Iris pigment epithelial cell (primary cell): ENCODE results near the gene PRDM11.
"Not testable (repeated sequence)": the region's sequence is repeated elsewhere in the genome, so short reads cannot be mapped to it uniquely, and the experiment has no call there.

ENCODE experiments used
- DNase-seq: peaks from one replicate; pipeline ENCODE4 v3.0.0-alpha.2; 2011; ENCODE audit warnings: low read depth

Gene PRDM11

DNA sequence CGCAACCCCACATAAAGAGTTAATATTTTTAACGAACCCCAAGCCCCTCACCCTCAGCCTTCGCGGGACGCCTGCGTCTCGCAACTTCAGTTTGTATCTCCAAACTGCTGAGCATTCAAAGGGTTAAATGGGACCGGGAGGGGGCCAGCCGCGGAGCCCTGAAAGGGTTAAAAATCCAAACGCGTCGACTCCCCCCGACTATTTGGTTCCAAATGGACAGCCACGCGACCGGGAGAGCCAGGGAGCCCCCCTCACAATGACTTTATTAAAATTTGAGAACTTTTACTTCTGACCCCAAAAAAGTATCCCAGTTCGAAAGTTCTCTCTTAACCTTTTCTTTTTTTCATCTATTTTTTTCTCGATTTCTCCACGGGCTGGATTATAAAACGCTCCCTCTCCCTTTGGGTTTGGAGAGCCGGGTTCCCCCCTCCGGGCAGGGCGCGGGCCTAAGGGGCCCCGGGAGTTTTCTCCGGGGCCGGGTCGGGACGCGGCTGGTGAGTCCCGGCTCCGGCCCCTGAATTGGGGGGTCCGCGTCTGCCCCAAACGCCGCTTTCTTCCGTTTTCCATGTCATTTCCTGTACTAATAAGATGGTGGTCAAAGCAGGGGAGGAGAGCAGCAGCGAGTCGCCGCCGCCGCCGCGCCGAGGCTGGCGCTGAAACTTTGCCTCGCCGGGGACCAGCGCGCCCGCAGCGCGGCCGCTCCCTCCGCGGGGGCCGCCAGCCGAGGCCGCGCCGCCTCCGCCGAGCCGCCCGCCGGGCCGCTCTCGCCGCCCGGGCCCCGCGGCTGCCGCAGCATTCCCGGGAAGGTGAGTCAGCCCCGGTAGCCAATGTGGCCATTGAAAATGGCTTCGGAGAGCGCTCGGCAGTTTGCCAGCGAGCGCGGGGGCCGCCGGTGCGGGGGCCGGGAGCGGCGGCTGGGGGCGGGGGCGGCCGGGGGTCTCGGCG lies at the start of gene PRDM11:
TSS of gene PRDM11 (plus strand) at position 568 of the 945 bp plus-strand sequence. CDS start 35,128 bp downstream, outside the sequence.
- DNase-seq, result peak; percentile 77

- DNase-seq, result peak; percentile 37
These were observed 48.5 kb upstream of the PRDM11 start for GRCh38 chr11:45097721-45098493.

- DNase-seq, result no peak
These were observed 47.5 kb upstream of the PRDM11 start for GRCh38 chr11:45098929-45099328.

DNA sequence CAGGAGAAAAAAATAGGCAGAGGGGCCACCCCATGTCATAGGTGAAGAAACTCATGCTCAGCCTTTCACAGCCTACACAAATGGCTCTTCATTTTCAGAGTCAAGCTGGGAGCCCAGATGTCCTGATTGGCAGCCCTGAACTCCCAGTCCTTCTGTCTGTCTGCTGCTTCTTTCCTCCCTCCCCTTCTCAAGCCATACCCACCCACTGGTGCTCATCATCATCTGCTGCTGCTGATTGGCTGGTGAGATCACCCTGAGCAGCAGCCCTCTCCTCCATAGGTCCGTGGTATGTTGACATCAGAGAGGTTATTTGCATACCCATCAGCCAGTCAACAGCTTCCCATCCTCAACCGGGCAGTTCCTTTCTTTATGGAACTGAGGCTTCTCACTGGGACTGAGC lies 46.1 kb upstream of the PRDM11 start:
- DNase-seq, result peak; percentile 57

- DNase-seq, result no peak
These were observed 44.1 kb upstream of the PRDM11 start for GRCh38 chr11:45102361-45102809.

DNA sequence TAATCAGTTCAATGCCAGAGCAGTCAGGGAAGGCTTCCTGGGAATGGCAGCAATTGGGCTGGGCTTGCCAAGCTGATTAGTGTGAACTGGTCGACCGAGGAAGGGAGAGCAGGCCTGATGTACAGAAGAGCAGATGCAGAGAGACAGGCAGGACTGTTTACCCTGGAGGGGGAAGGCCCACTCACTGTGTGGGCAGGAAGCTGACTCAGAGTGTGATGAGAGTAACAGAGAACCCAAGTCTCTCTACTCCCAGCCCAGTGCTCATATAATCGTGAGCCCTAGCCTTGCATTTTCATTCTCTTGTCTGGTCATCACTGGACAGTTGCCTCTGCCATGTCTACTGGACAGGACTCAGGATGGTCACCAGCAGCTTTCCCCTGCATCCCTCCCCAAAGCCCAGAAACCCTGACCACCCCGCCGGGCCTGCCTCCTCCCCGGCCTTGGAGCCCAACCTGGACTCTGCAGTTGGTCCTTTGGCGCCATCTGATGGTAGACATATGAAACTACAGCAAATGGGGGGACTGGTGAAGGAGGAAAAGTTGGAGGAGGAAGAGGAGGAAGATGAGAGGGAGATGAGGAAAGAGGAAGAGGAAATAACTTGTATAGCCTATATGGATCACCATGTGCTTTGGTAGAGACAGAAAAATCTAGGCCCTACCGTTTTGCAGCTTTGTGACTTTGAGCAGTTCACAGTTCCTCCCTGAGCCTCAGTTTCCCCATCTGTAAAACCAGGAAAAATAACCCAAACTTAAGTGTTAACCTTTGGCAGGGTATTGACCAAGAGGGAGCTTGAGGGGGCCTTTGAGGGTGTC lies 43.4 kb upstream of the PRDM11 start:
- DNase-seq, result peak; percentile 91

- no peak for DNase-seq
These were observed 42.2 kb upstream of the PRDM11 start for GRCh38 chr11:45104006-45104789.

DNA sequence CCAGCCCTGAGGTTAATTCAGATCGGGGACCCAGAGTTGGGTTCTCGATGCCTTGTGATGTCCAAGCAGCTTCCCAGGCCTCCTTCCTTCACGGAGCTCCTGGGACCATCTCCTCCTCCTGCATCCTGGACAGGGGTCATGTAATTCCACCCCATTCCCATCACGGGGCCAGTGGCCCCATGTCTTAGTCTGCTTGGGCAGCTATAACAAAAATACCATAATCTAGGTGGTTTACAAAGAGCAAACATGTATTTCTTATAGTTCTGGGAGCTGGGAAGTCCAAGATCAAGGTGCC lies 41.7 kb upstream of the PRDM11 start:
- no peak for DNase-seq

DNA sequence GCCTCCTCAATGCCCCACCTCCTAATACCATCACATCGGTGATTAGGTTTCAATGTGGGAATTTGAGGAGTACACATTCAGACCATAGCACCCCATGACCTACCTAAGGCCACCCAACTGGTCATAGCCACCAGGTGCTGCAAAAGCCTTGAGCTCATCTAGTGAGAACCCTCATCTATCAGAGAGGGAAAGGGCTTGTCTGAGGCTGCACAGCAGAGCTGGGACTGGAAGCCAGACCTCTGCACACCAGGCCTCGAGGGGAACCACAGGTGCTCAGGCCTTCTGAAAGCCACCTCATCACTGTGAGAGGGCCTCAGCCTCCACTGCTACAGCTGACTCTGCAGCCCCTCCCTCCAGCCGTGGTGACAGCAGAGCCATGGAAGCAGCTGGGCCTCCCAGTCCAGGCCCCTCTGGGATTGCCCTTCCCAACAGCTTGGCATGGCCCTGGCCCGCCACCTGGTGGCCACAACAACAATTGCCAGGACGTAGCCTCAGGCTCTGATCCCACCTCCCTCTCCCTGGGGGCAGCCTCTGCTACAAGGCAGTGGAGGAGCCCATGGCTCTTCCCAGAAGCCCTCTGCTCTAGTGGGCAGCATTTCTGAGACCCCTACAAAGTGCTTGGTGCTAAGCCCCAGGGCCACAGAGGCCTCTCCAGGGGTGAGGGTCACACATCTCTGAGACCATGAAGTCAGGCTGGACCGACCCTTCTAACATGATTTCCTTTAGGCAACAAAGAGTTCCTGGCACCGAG lies 41.0 kb upstream of the PRDM11 start:
- peak; percentile 56 for DNase-seq

DNA sequence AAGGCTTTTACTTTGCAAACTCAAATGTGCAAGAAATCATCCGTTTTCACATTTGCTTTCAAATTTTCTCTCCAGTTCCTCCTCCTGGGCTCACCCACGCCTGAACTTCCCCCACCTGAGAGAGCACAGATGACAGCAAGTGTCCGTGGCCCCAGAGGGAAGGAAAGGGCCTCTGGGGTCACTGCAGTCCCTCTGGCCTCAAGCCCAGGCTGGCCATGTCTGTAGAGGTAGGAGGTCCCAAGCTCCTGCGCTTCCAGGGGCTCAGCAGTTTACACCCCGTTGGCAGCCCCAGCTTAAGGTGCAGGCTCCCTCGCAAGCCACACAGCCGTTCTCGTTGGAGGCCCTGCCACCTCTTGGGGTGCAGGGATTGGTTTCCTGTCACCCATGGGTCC lies 40.5 kb upstream of the PRDM11 start:
- DNase-seq, result no peak

- DNase-seq, result no peak
These were observed 40.0 kb upstream of the PRDM11 start for GRCh38 chr11:45106440-45106839.

GRCh38 chr11:45107029-45107428 lies 39.4 kb upstream of the PRDM11 start:
- no peak for DNase-seq

- DNase-seq, result no peak
These were observed 38.1 kb upstream of the PRDM11 start for GRCh38 chr11:45108070-45109064.

DNA sequence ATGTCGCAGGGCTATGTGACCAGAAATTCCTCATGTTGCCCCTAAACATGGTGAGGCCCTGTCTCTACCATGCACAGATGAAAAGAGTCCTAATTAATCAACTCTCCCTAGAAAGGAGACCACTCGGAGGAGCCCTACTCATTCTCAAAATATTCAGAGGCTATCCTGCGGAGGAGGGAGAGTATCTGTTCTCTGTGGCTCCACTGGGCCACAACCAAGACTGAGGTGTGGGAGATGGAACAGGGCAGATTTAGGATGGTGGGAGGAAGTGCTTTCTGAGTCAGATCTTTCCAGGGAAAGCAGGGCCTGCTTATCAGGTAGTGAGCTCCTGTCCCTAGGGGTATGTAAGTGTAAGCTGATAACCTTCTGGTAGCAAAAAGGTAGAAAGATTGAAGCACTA lies 37.0 kb upstream of the PRDM11 start:
- DNase-seq, result no peak

GRCh38 chr11:45110562-45110961 lies 35.9 kb upstream of the PRDM11 start:
- DNase-seq, result peak; percentile 61

DNA sequence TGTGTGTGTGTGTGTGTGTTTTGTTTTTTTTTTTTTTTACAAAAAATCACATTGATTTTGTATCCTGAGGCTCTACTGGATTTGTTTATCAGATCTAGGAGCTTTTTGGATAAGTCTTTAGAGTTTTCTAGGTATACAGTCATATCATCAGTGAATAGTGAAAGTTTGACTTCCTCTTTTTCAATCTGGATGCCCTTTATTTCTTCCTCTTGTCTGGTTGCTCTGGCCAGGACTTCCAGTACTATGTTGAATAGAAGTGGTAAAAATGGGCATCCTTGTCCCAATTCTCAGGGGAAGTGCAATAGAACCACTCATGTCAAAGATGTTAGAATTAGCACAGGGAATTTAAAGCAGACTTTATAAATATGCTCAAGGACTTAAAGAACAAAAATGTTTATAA lies 32.6 kb upstream of the PRDM11 start:
- DNase-seq, result no peak

- not testable (repeated sequence) for DNase-seq
These were observed 18.6 kb upstream of the PRDM11 start for GRCh38 chr11:45127836-45128235.

DNA sequence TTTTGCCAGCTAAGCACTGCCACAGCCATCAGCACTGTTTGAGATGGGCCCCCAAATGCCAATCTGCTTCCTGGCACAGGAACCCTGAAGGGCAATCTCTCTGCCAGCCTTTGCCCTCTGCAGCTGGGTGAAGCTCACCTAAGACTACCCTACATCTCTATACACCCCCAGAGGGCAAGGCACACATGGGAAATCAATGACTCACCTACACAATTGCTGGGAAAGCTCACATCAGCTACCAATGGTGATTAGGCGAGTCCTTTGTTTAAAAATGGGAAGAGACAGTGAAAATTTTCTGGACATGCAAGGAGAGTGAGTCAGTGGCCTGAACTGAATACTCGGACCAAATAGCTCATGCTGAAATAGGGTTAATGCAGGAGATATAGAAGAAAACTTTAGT lies 12.6 kb upstream of the PRDM11 start:
- DNase-seq, result no peak

DNA sequence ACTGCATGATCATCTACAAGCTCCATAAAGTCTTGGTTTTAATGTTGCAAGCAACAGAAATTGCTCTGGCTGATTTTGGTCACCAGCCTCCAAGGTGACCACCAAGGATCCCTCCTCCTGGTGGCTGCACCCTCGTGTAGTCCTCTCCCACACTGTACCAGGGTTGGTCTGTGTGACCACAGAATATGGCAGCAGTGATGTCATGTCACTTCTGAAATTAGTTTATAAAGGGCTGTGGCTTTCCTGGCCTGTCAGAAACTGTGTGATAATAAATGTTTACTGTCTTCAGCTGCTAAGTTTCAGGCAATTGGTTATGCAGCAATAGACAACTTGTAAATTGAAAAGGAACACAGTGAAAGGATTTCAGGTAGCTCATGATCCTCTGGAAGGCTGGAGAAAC lies 5.3 kb upstream of the PRDM11 start:
- DNase-seq, result no peak

DNA sequence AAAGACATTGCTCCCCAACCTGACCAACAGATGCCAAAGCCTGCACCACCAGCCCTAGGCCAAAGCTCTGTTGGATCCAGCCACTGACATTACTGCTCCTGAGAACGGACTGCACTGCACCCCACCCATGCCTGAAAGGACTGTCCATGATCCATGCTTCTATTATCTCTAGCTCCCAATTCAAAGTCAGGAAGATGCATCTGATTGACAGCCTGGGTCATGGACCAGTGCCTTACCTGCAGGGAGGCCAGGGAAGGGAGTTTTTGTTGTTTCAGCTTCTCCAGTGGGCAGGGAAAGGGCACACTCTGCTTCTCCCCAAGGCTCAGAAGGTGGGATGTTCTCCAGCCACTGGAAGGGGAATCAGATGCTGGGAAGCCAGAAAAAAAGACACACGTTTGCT lies 4.8 kb upstream of the PRDM11 start:
- DNase-seq, result no peak
